Mononuclear cell (primary cell): Measurements from ENCODE around the gene GPR55. TPM values are rescaled to one million over a fixed set of nuclear protein-coding genes. Genes with fewer than 3 reads are reported as not detected.
A peak's percentile ranks its signal among the peaks of the same experiment; 100 is the strongest.

Experiments
- H3K27me3 ChIP-seq: 2 replicates; pipeline ENCODE4 v1.6.0; 2011; ENCODE audit warnings: low read length, control low read depth; ENCODE audit not compliant: insufficient read depth
- H3K4me1 ChIP-seq: 2 replicates; pipeline ENCODE4 v1.5.1; 2011; ENCODE audit warnings: mild to moderate bottlenecking, low read length, control low read depth; ENCODE audit not compliant: insufficient read depth
- H3K4me3 ChIP-seq: 2 replicates; pipeline ENCODE4 v1.5.1; 2011; ENCODE audit warnings: mild to moderate bottlenecking, low read length, moderate library complexity
- H3K9me3 ChIP-seq: 2 replicates; pipeline ENCODE4 v1.5.1; 2011; ENCODE audit warnings: low read depth, mild to moderate bottlenecking, control low read depth, low read length
- total RNA-seq: library from RNA; depleted of rRNA; stranded (reverse); fragments of >200 nt; gene quantifications from one replicate; pipeline ENCODE4 v1.2.3, GENCODE V29; 2012

Gene GPR55
- total RNA-seq, 1 donor: 1.2 TPM

GRCh38 chr2:230956827-230957755, 32.0 kb upstream of the GPR55 start:
- peak overlapping the region; percentile 14 for H3K4me3 ChIP-seq
- H3K9me3 ChIP-seq: no peaks in the 10 kb centered on the region
- H3K4me1 ChIP-seq: peaks cover 14% of the 10 kb centered on the region
- peaks cover 51% of the 10 kb centered on the region for H3K27me3 ChIP-seq

- H3K27me3 ChIP-seq: peaks cover 51% of the 10 kb centered on the region
- peaks cover 14% of the 10 kb centered on the region for H3K4me1 ChIP-seq
- no peak overlapping the region for H3K4me3 ChIP-seq
- no peaks in the 10 kb centered on the region for H3K9me3 ChIP-seq
Measured at GRCh38 chr2:230955163-230955737, 30.2 kb upstream of the GPR55 start.

- peaks cover 47% of the 10 kb centered on the region for H3K27me3 ChIP-seq
- no peaks in the 10 kb centered on the region for H3K9me3 ChIP-seq
- peaks cover 14% of the 10 kb centered on the region for H3K4me1 ChIP-seq
- H3K4me3 ChIP-seq: no peak overlapping the region
Measured at GRCh38 chr2:230954746-230955145, 29.7 kb upstream of the GPR55 start.

GRCh38 chr2:230953845-230954244, 28.8 kb upstream of the GPR55 start:
- H3K4me3 ChIP-seq: no peak overlapping the region
- no peaks in the 10 kb centered on the region for H3K9me3 ChIP-seq
- H3K27me3 ChIP-seq: peaks cover 40% of the 10 kb centered on the region
- peaks cover 14% of the 10 kb centered on the region for H3K4me1 ChIP-seq

- Histone ChIP-seq H3K27me3 (peaks cover 26% of the 10 kb centered on the region), H3K4me3 (no peak overlapping the region), H3K9me3 (no peaks in the 10 kb centered on the region), H3K4me1 (peaks cover 11% of the 10 kb centered on the region)
Measured at GRCh38 chr2:230952226-230952956, 27.3 kb upstream of the GPR55 start.

- Histone ChIP-seq H3K9me3 (no peaks in the 10 kb centered on the region), H3K4me3 (no peak overlapping the region)
Measured at GRCh38 chr2:230951396-230951795, 26.4 kb upstream of the GPR55 start.

GRCh38 chr2:230950874-230951339, 25.9 kb upstream of the GPR55 start:
- H3K4me1 ChIP-seq: peaks cover 3% of the 10 kb centered on the region
- no peak overlapping the region for H3K4me3 ChIP-seq
- H3K9me3 ChIP-seq: no peaks in the 10 kb centered on the region
- peaks cover 12% of the 10 kb centered on the region for H3K27me3 ChIP-seq

More at GRCh38 chr2:230951396-230951795, 26.4 kb upstream of the GPR55 start:
- Histone ChIP-seq H3K27me3 (peaks cover 16% of the 10 kb centered on the region), H3K4me1 (peaks cover 3% of the 10 kb centered on the region)

GRCh38 chr2:230949966-230950873, 25.2 kb upstream of the GPR55 start:
- Histone ChIP-seq H3K9me3 (no peaks in the 10 kb centered on the region), H3K27me3 (peaks cover 5% of the 10 kb centered on the region), H3K4me1 (peaks cover 3% of the 10 kb centered on the region), H3K4me3 (no peak overlapping the region)

GRCh38 chr2:230947908-230948365, 22.9 kb upstream of the GPR55 start:
- no peaks in the 10 kb centered on the region for H3K9me3 ChIP-seq
- H3K27me3 ChIP-seq: no peaks in the 10 kb centered on the region
- H3K4me3 ChIP-seq: no peak overlapping the region
- H3K4me1 ChIP-seq: peaks cover 12% of the 10 kb centered on the region

- H3K4me1 ChIP-seq: peaks cover 12% of the 10 kb centered on the region
Measured at GRCh38 chr2:230947235-230947576, 22.2 kb upstream of the GPR55 start.

GRCh38 chr2:230946429-230947234, 21.6 kb upstream of the GPR55 start:
- Histone ChIP-seq H3K9me3 (no peaks in the 10 kb centered on the region), H3K4me1 (peaks cover 12% of the 10 kb centered on the region), H3K4me3 (no peak overlapping the region), H3K27me3 (no peaks in the 10 kb centered on the region)

More at GRCh38 chr2:230947235-230947576, 22.2 kb upstream of the GPR55 start:
- Histone ChIP-seq H3K4me3 (no peak overlapping the region), H3K9me3 (no peaks in the 10 kb centered on the region), H3K27me3 (no peaks in the 10 kb centered on the region)

GRCh38 chr2:230944757-230945372, 19.8 kb upstream of the GPR55 start:
- no peaks in the 10 kb centered on the region for H3K9me3 ChIP-seq
- no peaks in the 10 kb centered on the region for H3K27me3 ChIP-seq
- peaks cover 12% of the 10 kb centered on the region for H3K4me1 ChIP-seq

GRCh38 chr2:230944123-230944653, 19.1 kb upstream of the GPR55 start:
- Histone ChIP-seq H3K27me3 (no peaks in the 10 kb centered on the region), H3K4me3 (no peak overlapping the region), H3K9me3 (no peaks in the 10 kb centered on the region), H3K4me1 (peaks cover 12% of the 10 kb centered on the region)

More at GRCh38 chr2:230944757-230945372, 19.8 kb upstream of the GPR55 start:
- no peak overlapping the region for H3K4me3 ChIP-seq
